NCI-H1092 treated with DMSO at 0.1 percent for 48 hours (cell line): Measurements from ENCODE around the gene ECM2.

ENCODE experiments used
- DNase-seq: peaks from one replicate; lab custom pipeline; 2025; lab: John Stamatoyannopoulos, UW

The ECM2 gene

GRCh38 chr9:92467041-92467440, 68.7 kb downstream of the ECM2 start:
- DNase-seq: no peak

- no peak for DNase-seq
These were observed 71.8 kb downstream of the ECM2 start for GRCh38 chr9:92463984-92464383.

GRCh38 chr9:92463387-92463786, 72.4 kb downstream of the ECM2 start:
- DNase-seq: no peak

GRCh38 chr9:92457576-92457975, 78.2 kb downstream of the ECM2 start:
- DNase-seq: no peak

- DNase-seq: no peak
These were observed 80.6 kb downstream of the ECM2 start for GRCh38 chr9:92455217-92455616.

- DNase-seq: no peak
These were observed 89.3 kb downstream of the ECM2 start for GRCh38 chr9:92446536-92446935.
